ENCODE data around the gene BICDL2.

The BICDL2 gene

DNA sequence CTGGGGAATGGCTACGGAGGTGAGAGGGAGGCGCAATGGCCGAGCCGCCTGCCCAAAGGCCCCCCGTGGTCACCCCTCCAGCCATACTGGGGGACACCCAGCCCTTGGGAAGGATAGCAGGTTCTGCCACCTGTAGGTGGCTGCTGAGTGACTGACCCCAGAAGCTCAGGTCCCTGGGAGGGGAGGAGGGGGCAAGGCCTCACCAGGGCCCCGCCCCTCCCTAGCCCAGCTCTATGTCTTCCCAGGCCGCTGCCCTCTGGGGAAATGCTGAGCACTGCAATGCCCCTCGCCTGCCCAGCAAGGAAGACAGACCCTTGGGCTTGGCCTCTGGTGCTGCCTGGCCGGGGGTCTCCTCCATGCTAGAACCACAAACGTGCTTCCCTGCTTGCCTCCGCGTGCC, 35.4 kb downstream of the BICDL2 start:
- TF ChIP-seq SIN3A (IDR thresholded peaks at IDR 0.05; ENCODE audit: borderline replicate concordance, insufficient read depth, low read length) (no peak), TAF1 (IDR thresholded peaks at IDR 0.05; ENCODE audit: borderline replicate concordance, insufficient read depth, low read length) (no peak), POLR2AphosphoS5 (IDR thresholded peaks at IDR 0.05; ENCODE audit: low read depth, low read length) (no peak), FOXP2 (optimal IDR thresholded peaks at IDR 0.05; ENCODE audit: borderline replicate concordance, extremely low read depth, extremely low read length, insufficient read depth) (no peak)
- TF ChIP-seq, protein P1, sequence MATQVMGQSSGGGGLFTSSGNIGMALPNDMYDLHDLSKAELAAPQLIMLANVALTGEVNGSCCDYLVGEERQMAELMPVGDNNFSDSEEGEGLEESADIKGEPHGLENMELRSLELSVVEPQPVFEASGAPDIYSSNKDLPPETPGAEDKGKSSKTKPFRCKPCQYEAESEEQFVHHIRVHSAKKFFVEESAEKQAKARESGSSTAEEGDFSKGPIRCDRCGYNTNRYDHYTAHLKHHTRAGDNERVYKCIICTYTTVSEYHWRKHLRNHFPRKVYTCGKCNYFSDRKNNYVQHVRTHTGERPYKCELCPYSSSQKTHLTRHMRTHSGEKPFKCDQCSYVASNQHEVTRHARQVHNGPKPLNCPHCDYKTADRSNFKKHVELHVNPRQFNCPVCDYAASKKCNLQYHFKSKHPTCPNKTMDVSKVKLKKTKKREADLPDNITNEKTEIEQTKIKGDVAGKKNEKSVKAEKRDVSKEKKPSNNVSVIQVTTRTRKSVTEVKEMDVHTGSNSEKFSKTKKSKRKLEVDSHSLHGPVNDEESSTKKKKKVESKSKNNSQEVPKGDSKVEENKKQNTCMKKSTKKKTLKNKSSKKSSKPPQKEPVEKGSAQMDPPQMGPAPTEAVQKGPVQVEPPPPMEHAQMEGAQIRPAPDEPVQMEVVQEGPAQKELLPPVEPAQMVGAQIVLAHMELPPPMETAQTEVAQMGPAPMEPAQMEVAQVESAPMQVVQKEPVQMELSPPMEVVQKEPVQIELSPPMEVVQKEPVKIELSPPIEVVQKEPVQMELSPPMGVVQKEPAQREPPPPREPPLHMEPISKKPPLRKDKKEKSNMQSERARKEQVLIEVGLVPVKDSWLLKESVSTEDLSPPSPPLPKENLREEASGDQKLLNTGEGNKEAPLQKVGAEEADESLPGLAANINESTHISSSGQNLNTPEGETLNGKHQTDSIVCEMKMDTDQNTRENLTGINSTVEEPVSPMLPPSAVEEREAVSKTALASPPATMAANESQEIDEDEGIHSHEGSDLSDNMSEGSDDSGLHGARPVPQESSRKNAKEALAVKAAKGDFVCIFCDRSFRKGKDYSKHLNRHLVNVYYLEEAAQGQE (IDR thresholded peaks at IDR 0.05; ENCODE audit: insufficient read depth in 1 of 2, low read depth in 2 of 2, low read length in 2 of 2) = no peak

DNA sequence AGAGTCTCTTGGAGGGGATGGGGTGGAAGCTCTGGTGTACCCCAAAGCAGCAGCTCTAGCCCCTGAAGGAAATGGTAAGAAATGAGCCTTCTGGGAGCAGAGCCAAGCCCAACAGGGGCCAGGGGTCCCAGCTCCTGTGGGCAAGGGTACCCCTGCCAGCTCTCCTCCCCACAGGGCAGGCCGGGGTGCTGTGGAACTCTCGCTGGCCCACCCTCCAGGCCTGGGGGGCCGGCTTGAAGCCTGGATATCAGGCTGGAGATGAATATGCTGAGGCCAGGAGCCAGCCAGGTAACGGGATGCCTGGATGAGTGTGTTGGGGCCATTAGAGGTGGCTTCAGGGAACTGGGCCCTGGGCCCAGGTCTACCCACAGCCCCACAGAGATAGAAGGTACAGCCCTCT, 36.2 kb downstream of the BICDL2 start:
- no peak for TF ChIP-seq POLR2AphosphoS5 (IDR thresholded peaks at IDR 0.05; ENCODE audit: low read depth, low read length)
- no peak for TF ChIP-seq SIN3A (IDR thresholded peaks at IDR 0.05; ENCODE audit: borderline replicate concordance, insufficient read depth, low read length)
- no peak for TF ChIP-seq FOXP2 (optimal IDR thresholded peaks at IDR 0.05; ENCODE audit: borderline replicate concordance, extremely low read depth, extremely low read length, insufficient read depth)

DNA sequence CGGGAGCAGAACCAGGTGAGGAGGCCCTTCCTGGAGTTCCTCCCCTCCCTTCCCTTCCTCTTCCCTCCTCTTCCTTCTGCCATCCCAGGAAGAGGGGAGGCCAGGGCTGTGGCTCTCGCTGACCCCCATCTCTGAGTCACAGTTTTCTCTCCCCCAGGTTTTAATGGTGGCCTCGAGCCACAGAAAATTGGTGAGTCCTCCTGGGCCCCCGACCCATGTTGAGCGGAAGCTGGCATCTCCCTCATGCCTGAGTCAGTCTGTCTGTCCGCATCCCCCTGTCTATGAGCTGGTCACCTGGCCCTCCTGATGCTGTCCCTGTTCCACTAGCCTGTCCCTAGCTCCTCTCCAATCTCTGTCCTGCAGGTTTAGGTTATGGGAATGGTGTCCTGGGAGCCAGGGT, 36.8 kb downstream of the BICDL2 start:
- no peak for TF ChIP-seq FOXP2 (optimal IDR thresholded peaks at IDR 0.05; ENCODE audit: borderline replicate concordance, extremely low read depth, extremely low read length, insufficient read depth)
- TF ChIP-seq, protein P1 (IDR thresholded peaks at IDR 0.05; ENCODE audit: insufficient read depth in 1 of 2, low read depth in 2 of 2, low read length in 2 of 2) = no peak
- no peak for TF ChIP-seq SIN3A (IDR thresholded peaks at IDR 0.05; ENCODE audit: borderline replicate concordance, insufficient read depth, low read length)
- no peak for TF ChIP-seq TAF1 (IDR thresholded peaks at IDR 0.05; ENCODE audit: borderline replicate concordance, insufficient read depth, low read length)
- TF ChIP-seq POLR2AphosphoS5 (IDR thresholded peaks at IDR 0.05; ENCODE audit: low read depth, low read length) = no peak

DNA sequence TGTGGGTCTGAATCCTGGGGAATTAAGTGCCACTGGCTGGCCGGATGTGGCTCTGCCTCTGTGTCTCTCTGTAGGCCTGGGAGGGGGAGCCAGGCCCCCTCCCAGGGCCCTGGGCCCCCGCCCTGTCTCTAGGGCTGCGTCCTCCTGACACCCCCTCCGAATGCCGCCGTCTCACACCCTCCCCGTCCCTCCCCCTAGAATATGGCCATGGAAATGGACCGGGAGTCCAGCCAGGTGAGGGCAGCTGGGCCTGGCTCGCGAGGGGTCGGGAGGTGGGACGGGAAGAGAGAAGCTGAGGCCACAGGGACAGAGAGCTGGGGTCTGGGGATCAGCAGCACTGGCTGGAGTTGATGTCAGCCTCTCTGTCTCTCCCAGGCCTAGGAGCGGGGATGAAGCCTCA, 40.4 kb downstream of the BICDL2 start:
- TF ChIP-seq SIN3A (IDR thresholded peaks at IDR 0.05; ENCODE audit: borderline replicate concordance, insufficient read depth, low read length) (no peak), POLR2AphosphoS5 (IDR thresholded peaks at IDR 0.05; ENCODE audit: low read depth, low read length) (no peak), TAF1 (IDR thresholded peaks at IDR 0.05; ENCODE audit: borderline replicate concordance, insufficient read depth, low read length) (no peak), FOXP2 (optimal IDR thresholded peaks at IDR 0.05; ENCODE audit: borderline replicate concordance, extremely low read depth, extremely low read length, insufficient read depth) (no peak)
- TF ChIP-seq, protein P1 (IDR thresholded peaks at IDR 0.05; ENCODE audit: insufficient read depth in 1 of 2, low read depth in 2 of 2, low read length in 2 of 2) = no peak

DNA sequence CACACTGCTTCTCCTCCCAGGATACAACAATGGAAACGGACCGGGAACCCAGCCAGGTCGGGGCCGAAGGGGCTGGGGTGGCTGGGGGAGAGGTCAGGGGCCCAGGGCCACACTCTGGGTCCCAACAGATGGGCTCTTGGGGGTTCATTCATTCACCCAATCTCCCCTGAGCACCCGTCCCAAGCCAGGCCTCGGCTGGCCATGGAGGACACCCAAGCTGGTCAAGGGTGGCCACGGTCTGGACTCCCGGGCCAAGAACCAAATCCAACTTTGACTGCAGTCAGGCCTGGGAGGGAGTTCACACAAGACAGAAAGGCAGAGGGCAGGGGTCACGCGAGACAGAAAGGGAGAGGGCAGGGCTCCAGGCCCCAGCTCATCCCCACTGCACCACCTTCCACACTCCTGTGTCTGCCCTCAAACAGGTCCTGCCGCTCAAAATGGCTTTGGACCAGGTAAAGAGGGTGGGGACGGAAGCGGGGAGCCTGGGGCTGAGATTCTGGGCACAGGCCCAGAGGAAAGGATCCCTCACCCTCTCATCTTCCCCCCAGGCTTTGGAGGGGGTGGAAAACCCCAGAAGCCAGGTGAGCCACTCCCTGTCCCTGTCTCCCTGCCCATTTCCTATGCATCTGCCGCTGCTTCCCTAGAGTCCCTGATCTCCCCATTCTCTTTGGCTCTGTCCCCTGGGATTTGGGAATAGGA, 44.2 kb downstream of the BICDL2 start:
- TF ChIP-seq POLR2AphosphoS5 (IDR thresholded peaks at IDR 0.05; ENCODE audit: low read depth, low read length) = no peak

DNA sequence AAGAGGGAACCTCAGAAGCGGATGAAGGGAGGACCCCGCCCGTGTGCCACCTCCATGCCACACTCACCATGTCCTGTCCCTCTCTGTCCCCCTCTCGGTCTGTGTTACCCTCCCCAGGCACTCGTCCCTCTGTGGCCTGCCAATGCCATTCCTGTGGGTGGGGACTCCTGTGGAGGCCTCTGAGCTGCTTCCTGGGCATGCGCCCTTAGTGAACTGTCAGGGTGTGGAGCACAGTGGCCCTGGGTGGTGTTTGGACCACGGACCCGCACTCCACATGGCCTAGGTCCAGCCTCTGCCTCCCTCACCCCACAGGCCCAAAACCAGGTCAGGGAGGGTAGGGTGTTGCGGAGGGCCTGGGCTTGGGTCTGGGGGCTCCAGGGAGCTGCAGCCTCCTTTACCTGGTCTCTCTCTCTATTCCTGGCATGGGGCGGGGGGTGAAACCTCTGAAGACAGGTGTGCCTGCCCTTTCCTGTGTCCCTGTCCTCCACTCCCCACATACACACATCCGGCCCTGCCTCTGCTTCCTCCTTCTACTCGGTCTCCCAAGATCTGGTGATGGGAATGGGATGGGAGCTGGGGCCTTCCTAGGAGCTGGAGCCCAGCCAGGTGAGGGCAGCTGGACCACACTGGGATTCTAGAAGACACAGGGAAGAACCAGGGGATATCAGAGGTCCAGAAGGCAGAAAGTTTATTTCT, 45.0 kb downstream of the BICDL2 start:
- TF ChIP-seq POLR2AphosphoS5 (IDR thresholded peaks at IDR 0.05; ENCODE audit: low read depth, low read length) (no peak), FOXP2 (optimal IDR thresholded peaks at IDR 0.05; ENCODE audit: borderline replicate concordance, extremely low read depth, extremely low read length, insufficient read depth) (no peak), TAF1 (IDR thresholded peaks at IDR 0.05; ENCODE audit: borderline replicate concordance, insufficient read depth, low read length) (no peak), SIN3A (IDR thresholded peaks at IDR 0.05; ENCODE audit: borderline replicate concordance, insufficient read depth, low read length) (no peak)
- TF ChIP-seq, protein P1 (IDR thresholded peaks at IDR 0.05; ENCODE audit: insufficient read depth in 1 of 2, low read depth in 2 of 2, low read length in 2 of 2) = no peak

All from PFSK-1 (cell line).